22Rv1 (cell line): ENCODE measurements around the gene TBC1D21.

Source experiments
- H3K27ac ChIP-seq: fragments of 450-650 bp; 2 replicates; pipeline ENCODE4 v1.5.1; 2017
- CTCF ChIP-seq: fragments of 450-650 bp; IDR thresholded peaks from 2 replicates; pipeline ENCODE4 v1.5.1; 2017; ENCODE audit warnings: mild to moderate bottlenecking
- ZFX ChIP-seq: fragments of 450-650 bp; IDR thresholded peaks from 2 replicates; pipeline ENCODE4 v1.6.1; 2017; ENCODE audit warnings: antibody characterized with exemption, borderline replicate concordance

The TBC1D21 gene

DNA sequence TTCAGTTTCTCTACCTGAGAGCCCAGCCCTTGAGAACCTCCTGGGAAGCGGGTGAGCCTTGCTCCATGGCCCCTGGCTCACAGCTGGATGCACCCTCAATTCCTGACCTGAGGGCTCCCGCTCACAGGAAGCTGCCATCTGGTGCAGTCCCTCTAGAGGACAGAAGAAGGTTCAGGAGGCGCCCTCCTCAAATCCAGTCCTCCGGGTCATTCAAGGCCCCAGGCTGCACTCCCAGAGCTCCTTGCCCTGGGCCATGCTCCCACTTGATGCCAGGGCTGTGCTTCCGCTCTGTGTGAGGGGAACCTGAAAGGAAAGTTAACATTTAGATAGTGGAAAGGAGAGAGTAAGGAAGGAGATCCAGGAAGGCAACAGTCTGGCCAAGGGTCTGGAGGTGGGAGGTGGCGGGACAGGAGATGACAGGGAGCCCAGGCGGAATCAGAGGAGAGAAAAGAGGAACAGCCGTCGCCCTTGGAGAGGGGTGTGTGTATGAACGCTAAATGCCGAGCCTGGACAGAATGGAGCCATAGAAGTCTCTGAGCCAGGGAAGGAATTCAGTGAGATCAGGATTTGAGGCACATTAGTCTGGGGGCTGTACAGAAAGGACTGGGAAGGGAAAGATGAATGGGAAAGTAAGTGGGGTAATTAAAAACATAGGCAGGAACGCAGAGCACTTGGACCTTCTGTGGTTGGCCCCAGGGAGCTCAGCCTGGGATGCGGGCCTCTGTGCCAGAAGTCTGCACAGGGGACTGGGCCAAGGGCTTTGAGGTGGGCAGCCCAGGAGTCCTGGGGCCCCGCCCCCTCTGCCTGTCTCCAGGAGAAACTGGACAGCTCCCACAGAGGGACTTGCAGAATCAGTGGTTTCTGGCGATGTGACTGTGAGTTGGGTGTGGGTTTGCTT lies 26.1 kb downstream of the TBC1D21 start:
- no peak for TF ChIP-seq ZFX
- no peak for TF ChIP-seq CTCF
- H3K27ac ChIP-seq, result no peak overlapping the region

GRCh38 chr15:73900095-73900712 lies 26.8 kb downstream of the TBC1D21 start:
- no peak overlapping the region for H3K27ac ChIP-seq
- no peak for TF ChIP-seq ZFX
- TF ChIP-seq CTCF, result no peak

DNA sequence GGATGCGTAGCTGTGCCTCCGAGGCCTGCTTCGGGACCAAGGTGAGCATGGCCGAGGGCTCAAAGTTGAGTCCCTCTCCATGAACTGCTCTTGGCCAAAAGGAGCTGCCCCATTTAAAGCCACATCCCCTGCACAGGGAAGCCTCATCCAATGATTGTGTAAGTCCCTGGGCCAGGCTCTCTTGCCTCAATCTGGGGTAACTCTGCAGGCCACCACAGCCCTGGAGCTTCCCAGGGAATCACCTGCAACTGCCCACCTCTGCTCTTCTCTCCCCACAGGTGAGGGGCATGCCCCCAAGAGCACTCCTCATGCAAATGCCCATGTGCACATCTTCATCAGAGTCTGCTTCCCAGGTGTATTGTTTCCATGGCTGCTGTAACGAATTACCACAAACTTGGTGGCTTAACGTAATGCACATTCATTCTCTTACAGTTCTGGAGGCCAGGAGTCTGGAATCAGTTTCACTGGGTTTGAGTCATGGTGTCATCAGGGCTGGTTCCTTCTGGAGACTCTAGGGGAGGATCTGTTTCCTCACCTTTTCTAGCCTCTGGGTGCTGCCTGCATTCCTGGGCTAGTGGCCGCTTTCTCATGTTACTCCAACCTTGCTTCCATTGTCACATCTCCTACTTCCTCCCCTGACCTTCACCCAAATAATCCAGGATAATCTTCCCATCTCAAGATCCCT lies 27.9 kb downstream of the TBC1D21 start:
- TF ChIP-seq ZFX (no peak), CTCF (no peak)
- H3K27ac ChIP-seq, result no peak overlapping the region

- TF ChIP-seq ZFX (no peak), CTCF (no peak)
- no peak overlapping the region for H3K27ac ChIP-seq
Measured at GRCh38 chr15:73902121-73903020, 29.0 kb downstream of the TBC1D21 start.

- no peak for TF ChIP-seq ZFX
- no peak for TF ChIP-seq CTCF
- H3K27ac ChIP-seq, result no peak overlapping the region
Measured at GRCh38 chr15:73904026-73904815, 30.9 kb downstream of the TBC1D21 start.

DNA sequence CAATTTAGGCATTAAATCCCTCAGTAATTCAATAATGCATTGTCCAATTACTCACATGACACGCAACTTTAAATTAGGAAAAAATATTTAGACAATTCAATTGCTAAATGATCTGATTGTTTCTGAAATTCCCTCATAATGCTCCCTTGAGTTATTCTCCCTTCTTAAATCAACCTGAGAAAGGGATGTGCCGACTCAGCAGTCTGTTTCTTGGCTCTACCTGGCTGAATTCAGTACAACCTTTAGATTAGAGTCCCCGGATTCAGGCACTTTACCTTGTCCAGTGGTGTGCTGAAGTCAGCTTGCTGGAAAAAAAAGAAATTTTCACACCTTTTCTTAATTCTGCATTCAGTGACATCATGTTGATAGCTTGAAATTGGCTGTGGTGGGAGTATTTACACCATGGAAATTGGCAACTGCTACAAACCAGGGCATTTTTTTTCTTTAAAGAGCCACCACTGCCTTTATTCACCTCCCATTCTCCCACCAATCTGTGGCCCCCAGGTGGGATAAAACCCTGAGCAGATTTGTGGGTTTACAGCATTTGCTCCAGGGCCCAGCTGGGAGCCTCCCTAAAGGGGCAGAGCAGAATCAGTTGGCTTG lies 32.0 kb downstream of the TBC1D21 start:
- H3K27ac ChIP-seq, result no peak overlapping the region
- TF ChIP-seq ZFX, result no peak
- TF ChIP-seq CTCF, result no peak
